ENCODE results near the gene PLEKHA6.

DNA sequence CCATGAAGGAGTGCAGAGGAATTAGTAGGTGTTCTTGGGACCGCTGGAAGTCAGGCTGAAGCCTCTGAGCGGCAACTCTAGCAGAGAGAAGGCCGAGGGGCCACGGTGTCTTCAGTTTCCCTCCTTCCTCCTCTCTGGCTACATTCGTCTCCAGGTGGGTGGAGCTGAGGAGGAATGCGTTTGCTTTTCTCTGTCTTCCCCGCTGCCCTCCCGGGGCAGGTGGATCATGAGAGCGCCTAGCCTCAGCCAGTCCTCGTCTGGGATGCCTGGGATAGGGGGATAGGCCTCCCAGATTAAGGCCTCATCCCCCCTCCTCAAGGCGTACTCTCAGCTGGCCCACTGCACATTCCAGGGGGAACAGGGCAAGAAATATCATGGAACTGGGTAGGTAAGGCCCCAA, 138.5 kb downstream of the PLEKHA6 start:
- TF ChIP-seq, protein P1, sequence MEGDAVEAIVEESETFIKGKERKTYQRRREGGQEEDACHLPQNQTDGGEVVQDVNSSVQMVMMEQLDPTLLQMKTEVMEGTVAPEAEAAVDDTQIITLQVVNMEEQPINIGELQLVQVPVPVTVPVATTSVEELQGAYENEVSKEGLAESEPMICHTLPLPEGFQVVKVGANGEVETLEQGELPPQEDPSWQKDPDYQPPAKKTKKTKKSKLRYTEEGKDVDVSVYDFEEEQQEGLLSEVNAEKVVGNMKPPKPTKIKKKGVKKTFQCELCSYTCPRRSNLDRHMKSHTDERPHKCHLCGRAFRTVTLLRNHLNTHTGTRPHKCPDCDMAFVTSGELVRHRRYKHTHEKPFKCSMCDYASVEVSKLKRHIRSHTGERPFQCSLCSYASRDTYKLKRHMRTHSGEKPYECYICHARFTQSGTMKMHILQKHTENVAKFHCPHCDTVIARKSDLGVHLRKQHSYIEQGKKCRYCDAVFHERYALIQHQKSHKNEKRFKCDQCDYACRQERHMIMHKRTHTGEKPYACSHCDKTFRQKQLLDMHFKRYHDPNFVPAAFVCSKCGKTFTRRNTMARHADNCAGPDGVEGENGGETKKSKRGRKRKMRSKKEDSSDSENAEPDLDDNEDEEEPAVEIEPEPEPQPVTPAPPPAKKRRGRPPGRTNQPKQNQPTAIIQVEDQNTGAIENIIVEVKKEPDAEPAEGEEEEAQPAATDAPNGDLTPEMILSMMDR (conservative IDR thresholded peaks at IDR 0.05), result no peak
- no peak for TF ChIP-seq ZFX (IDR thresholded peaks at IDR 0.05)
